Fibroblast of skin of scalp (primary cell): Measurements from ENCODE around the gene OR2W3. TPM values are rescaled to one million over a fixed set of nuclear protein-coding genes. Genes with fewer than 3 reads are reported as not detected.

Experiments
- DNase-seq: peaks from one replicate; pipeline ENCODE4 v3.0.0-alpha.2; 2013
- polyA plus RNA-seq, 2 experiments: library from polyadenylated mRNA; unstranded; fragments of 120-200 nt; gene quantifications; one replicate each; pipeline ENCODE4 v1.2.1, GENCODE V29; 2013; ENCODE audit not compliant: insufficient read length in 2 of 2

The OR2W3 gene
- not detected for polyA plus RNA-seq (2013, experiment 1 of 2; ENCODE audit: insufficient read length)
- 0.18 TPM for polyA plus RNA-seq (2013, experiment 2 of 2; ENCODE audit: insufficient read length)

- no peak for DNase-seq
These were observed at the start of gene OR2W3 for GRCh38 chr1:247895163-247895637. Gene OR2W3, plus strand, starts transcription at chr1:247895587. Its CDS starts 0 bp downstream, at chr1:247895587.

GRCh38 chr1:247845693-247846017 is 49.7 kb upstream of the OR2W3 start:
- DNase-seq, result no peak

- DNase-seq, result no peak
These were observed 47.0 kb upstream of the OR2W3 start for GRCh38 chr1:247848346-247848745.

GRCh38 chr1:247849616-247850015 is 45.8 kb upstream of the OR2W3 start:
- no peak for DNase-seq

GRCh38 chr1:247854899-247855545 is 40.4 kb upstream of the OR2W3 start:
- no peak for DNase-seq

- no peak for DNase-seq
These were observed 39.5 kb upstream of the OR2W3 start for GRCh38 chr1:247855911-247856310.

- DNase-seq, result no peak
These were observed 38.1 kb upstream of the OR2W3 start, which contains the start of gene TRIM58 for GRCh38 chr1:247857069-247857984. Gene TRIM58, plus strand, starts transcription at chr1:247857187. Its CDS starts 60 bp downstream, at chr1:247857247.

GRCh38 chr1:247857985-247858619 is 37.3 kb upstream of the OR2W3 start:
- no peak for DNase-seq

GRCh38 chr1:247862756-247863155 is 32.6 kb upstream of the OR2W3 start:
- no peak for DNase-seq

GRCh38 chr1:247864644-247865043 is 30.7 kb upstream of the OR2W3 start:
- no peak for DNase-seq

GRCh38 chr1:247865416-247865815 is 30.0 kb upstream of the OR2W3 start:
- no peak for DNase-seq

GRCh38 chr1:247883346-247883745 is 12.0 kb upstream of the OR2W3 start:
- no peak for DNase-seq

- no peak for DNase-seq
These were observed 10.5 kb upstream of the OR2W3 start for GRCh38 chr1:247884797-247885413.

- no peak for DNase-seq
These were observed 589 bp downstream of the OR2W3 start for GRCh38 chr1:247895976-247896375.

- DNase-seq, result no peak
These were observed 8.7 kb downstream of the OR2W3 start for GRCh38 chr1:247904122-247904521.

- no peak for DNase-seq
These were observed 9.8 kb downstream of the OR2W3 start for GRCh38 chr1:247905181-247905580.

GRCh38 chr1:247905910-247906503 is 10.6 kb downstream of the OR2W3 start:
- DNase-seq, result no peak

- DNase-seq, result no peak
These were observed 11.2 kb downstream of the OR2W3 start for GRCh38 chr1:247906504-247907047.

- DNase-seq, result no peak
These were observed 13.4 kb downstream of the OR2W3 start for GRCh38 chr1:247908766-247909165.

- no peak for DNase-seq
These were observed 18.4 kb downstream of the OR2W3 start for GRCh38 chr1:247913786-247914185.

- no peak for DNase-seq
These were observed 19.7 kb downstream of the OR2W3 start for GRCh38 chr1:247914941-247915662.
